HepG2 (cell line): ENCODE results near the gene FAM222B. TPM values are rescaled to one million over a fixed set of nuclear protein-coding genes. Genes with fewer than 3 reads are reported as not detected.

Experiments used
- ARNT ChIP-seq: fragments of 450-650 bp; IDR thresholded peaks from 2 replicates; pipeline ENCODE4 v1.6.1; 2017
- ATF3 ChIP-seq: sonication (generic); formaldehyde crosslinking; IDR thresholded peaks from 2 replicates; pipeline ENCODE4 v1.4.0; 2020; ENCODE audit warnings: missing genetic modification reagents
- CERS6 ChIP-seq: sonication (generic); formaldehyde crosslinking; IDR thresholded peaks from 2 replicates; pipeline ENCODE4 v1.5.0; 2020; ENCODE audit warnings: missing genetic modification reagents
- DNMT1 ChIP-seq: sonication (generic); formaldehyde crosslinking; IDR thresholded peaks from 2 replicates; pipeline ENCODE4 v1.5.1; 2020; ENCODE audit warnings: mild to moderate bottlenecking, missing genetic modification reagents
- HMGXB3 ChIP-seq: sonication (generic); formaldehyde crosslinking; IDR thresholded peaks from 2 replicates; pipeline ENCODE4 v1.4.0; 2020; ENCODE audit warnings: missing genetic modification reagents, borderline replicate concordance
- IRF9 ChIP-seq: sonication (generic); formaldehyde crosslinking; IDR thresholded peaks from 2 replicates; pipeline ENCODE4 v1.8.0; 2022; ENCODE audit warnings: missing genetic modification reagents, mild to moderate bottlenecking, borderline replicate concordance
- KAT2B ChIP-seq: fragments of 150-350 bp; IDR thresholded peaks from 2 replicates; pipeline ENCODE4 v1.6.1; 2014; ENCODE audit warnings: low read depth, low read length, borderline replicate concordance
- PBX3 ChIP-seq: sonication (generic); formaldehyde crosslinking; IDR thresholded peaks from 2 replicates; pipeline ENCODE4 v1.8.1; 2023; ENCODE audit warnings: missing genetic modification reagents, inconsistent platforms, borderline replicate concordance
- SOX13 ChIP-seq, 3 experiments: fragments of 450-650 bp in 1 of 3; sonication (generic) in 1 of 3; formaldehyde crosslinking in 1 of 3; IDR thresholded peaks in 2 of 3; conservative IDR thresholded peaks in 1 of 3; 2 replicates each; pipeline versions ENCODE4 v1.5.0 to v1.6.1; 2016 to 2020; ENCODE audit warnings: antibody characterized with exemption in 1 of 3, mild to moderate bottlenecking in 1 of 3, missing compliant biosample characterization in 1 of 3, missing genetic modification reagents in 1 of 3, moderate library complexity in 1 of 3
- ZNF451 ChIP-seq: sonication (generic); formaldehyde crosslinking; IDR thresholded peaks from 2 replicates; pipeline ENCODE4 v1.5.0; 2020; ENCODE audit warnings: mild to moderate bottlenecking, missing genetic modification reagents
- ZNF574 ChIP-seq: sonication (generic); formaldehyde crosslinking; IDR thresholded peaks from 2 replicates; pipeline ENCODE4 v1.4.0; 2020; ENCODE audit warnings: missing genetic modification reagents
- ZNF598 ChIP-seq: sonication (generic); formaldehyde crosslinking; IDR thresholded peaks from 2 replicates; pipeline ENCODE4 v1.5.1; 2020; ENCODE audit warnings: mild to moderate bottlenecking, missing genetic modification reagents, borderline replicate concordance
- polyA plus RNA-seq, 8 experiments: library from polyadenylated mRNA; depleted of rRNA in 3 of 8; stranded (reverse) in 7 of 8; unstranded in 1 of 8; fragments of >200 nt; fragmentation: Illumina TruSeq in 4 of 8; extraction: Trizol in 4 of 8; gene quantifications; 2 replicates each; pipeline versions ENCODE4 v1.2.1 to v1.2.3, GENCODE V29; 2011 to 2016; ENCODE audit warnings: low read depth in 4 of 8, missing spikeins in 1 of 8, mixed read lengths in 1 of 8; ENCODE audit not compliant: insufficient read depth in 1 of 8
- total RNA-seq, 5 experiments: library from RNA; depleted of rRNA; stranded (reverse); fragments of >200 nt; fragmentation: Illumina TruSeq; extraction: Trizol; gene quantifications; 2 replicates each; pipeline ENCODE4 v1.2.3, GENCODE V29; 2016; ENCODE audit warnings: low read depth in 1 of 5

The FAM222B gene
- total and polyA plus RNA-seq, 2 of the 13 experiments (the other 11 are each of a cell fraction or from before 2014, with no cell fraction given), result 3.5 to 7.3 TPM

- TF ChIP-seq SOX13 (IDR thresholded peaks at IDR 0.05) (no peak), SOX13 (CRISPR knock-in tag; conservative IDR thresholded peaks at IDR 0.05 in 1 of 2, IDR thresholded peaks at IDR 0.05 in 1 of 2) (no peak; a peak in 1 of 4 replicates), ZNF451 (CRISPR knock-in tag) (peak; percentile 28; the same call in 1 of the 2 replicates), IRF9 (CRISPR knock-in tag) (no peak; the same call in 1 of the 2 replicates), ZNF574 (peak; percentile 99), PBX3 (CRISPR knock-in tag) (no peak), CERS6 (CRISPR knock-in tag) (no peak), ZNF598 (CRISPR knock-in tag) (peak; percentile 33; the same call in 1 of the 2 replicates), ATF3 (peak; percentile 30; the same call in 1 of the 2 replicates), HMGXB3 (CRISPR knock-in tag) (peak; percentile 100), KAT2B (no peak), DNMT1 (CRISPR knock-in tag) (no peak), ARNT (no peak)
These were observed 12.1 kb upstream of the FAM222B start, which contains the start of gene ERAL1 (continued) for GRCh38 chr17:28854457-28855335.
